Prostate gland (tissue), 2 donors: Measurements from ENCODE around the gene CXorf66. TPM values are rescaled to one million over a fixed set of nuclear protein-coding genes. Genes with fewer than 3 reads are reported as not detected.

Source experiments
- DNase-seq: peaks from one replicate; pipeline ENCODE4 v3.0.0-alpha.2; 2019; ENCODE audit warnings: low spot score
- H3K27ac ChIP-seq, 2 donors: fragments of 200-600 bp; sonication (generic); 2 replicates each; pipeline ENCODE4 v1.5.1; 2017 to 2019
- H3K27me3 ChIP-seq: fragments of 200-600 bp; sonication (generic); replicated peaks from 2 replicates; pipeline ENCODE4 v1.5.1; 2019; ENCODE audit not compliant: insufficient read depth
- H3K36me3 ChIP-seq, 2 donors: fragments of 200-600 bp; sonication (generic); 1 replicate in 1 of 2; 2 replicates in 1 of 2; pipeline versions ENCODE4 v1.5.1 to v1.8.1; 2017 to 2019
- H3K4me1 ChIP-seq: fragments of 200-600 bp; sonication (generic); replicated peaks from 2 replicates; pipeline ENCODE4 v1.5.1; 2019
- H3K4me3 ChIP-seq, 2 donors: fragments of 200-600 bp; sonication (generic); 2 replicates each; pipeline ENCODE4 v1.5.1; 2017 to 2019
- H3K9me3 ChIP-seq: fragments of 200-600 bp; sonication (generic); 2 replicates; pipeline ENCODE4 v1.5.1; 2017
- CTCF ChIP-seq, 4 experiments: fragments of 200-600 bp in 2 of 4; fragments of 450-650 bp in 2 of 4; sonication (generic) in 2 of 4; IDR thresholded peaks; 1 replicate in 3 of 4; 2 replicates in 1 of 4; pipeline ENCODE4 v1.5.1; 2016 to 2019; ENCODE audit warnings: antibody characterized with exemption in 4 of 4, mild to moderate bottlenecking in 2 of 4, moderate library complexity in 2 of 4
- POLR2A ChIP-seq: fragments of 450-650 bp; IDR thresholded peaks from one replicate; pipeline ENCODE4 v1.6.1; 2016; ENCODE audit warnings: antibody characterized with exemption, mild to moderate bottlenecking
- POLR2AphosphoS5 ChIP-seq: sonication (generic); formaldehyde crosslinking; IDR thresholded peaks from one replicate; pipeline ENCODE4 v1.6.1; 2017; ENCODE audit warnings: antibody characterized with exemption
- WGBS: methylation state at CpG from one replicate; pipeline ENCODE4 v1.1.5; 2018; 5-methylcytosine and 5-hydroxymethylcytosine counted together
- intact Hi-C: fragments of 100-400 bp; cut with DNase I; formaldehyde crosslinking; loops from one replicate; pipeline ENCODE4 v1.14.2; 2022
- microRNA counts, 2 donors: library from miRNA; unstranded; fragments of <30 nt; microRNA quantifications; one replicate each; lab custom pipeline; 2016 to 2017
- microRNA-seq: library from miRNA; unstranded; fragments of <30 nt; microRNA quantifications from one replicate; pipeline ENCODE4, GENCODE V29; 2016
- small RNA-seq, 2 donors: library from RNA; depleted of rRNA; stranded (forward); fragments of <200 nt; gene quantifications; one replicate each; pipeline ENCODE3, GENCODE V24; 2016
- total RNA-seq, 2 donors: library from RNA; depleted of rRNA; stranded (reverse); fragments of >200 nt; gene quantifications; one replicate each; pipeline ENCODE4 v1.1.0, GENCODE V29; 2016

The CXorf66 gene
- total RNA-seq, 2 donors from 2014 or later, result 0.45 TPM; not detected in 1

- intact Hi-C loops, result no loop called here
- DNase-seq, result no peak
- Histone ChIP-seq H3K4me1 (no peaks in the 10 kb centered on the region), H3K4me3 (no peak overlapping the region), H3K9me3 (no peaks in the 10 kb centered on the region), H3K27me3 (no peaks in the 10 kb centered on the region), H3K27ac (no peak overlapping the region), H3K36me3 (no peaks in the 10 kb centered on the region)
- TF ChIP-seq POLR2AphosphoS5 (no peak), CTCF (IDR thresholded peaks at IDR 0.05) (no peak)
- 42% methylated on average over 3 of the region's 3 CpGs for WGBS
Observed at GRCh38 chrX:139909712-139910111, 55.6 kb downstream of the CXorf66 start.

DNA sequence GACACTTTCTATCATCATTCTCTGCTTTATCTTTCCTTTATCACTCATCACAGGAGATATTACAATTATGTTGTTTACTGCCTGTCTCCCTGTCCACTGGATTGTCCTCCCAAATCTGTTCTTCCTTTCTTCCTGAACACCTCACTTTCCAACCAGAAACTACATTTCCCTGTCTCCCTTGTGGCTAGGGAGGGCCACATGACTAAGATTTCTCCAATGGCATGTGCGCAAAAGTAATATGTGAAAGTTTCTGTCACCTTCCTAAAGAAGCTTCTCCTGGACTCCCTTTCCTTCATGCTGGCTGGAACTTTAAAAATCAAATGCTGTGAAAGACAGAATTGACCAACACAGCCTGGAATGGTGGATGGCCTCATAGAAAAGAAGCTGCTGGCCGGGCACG lies 58.2 kb downstream of the CXorf66 start:
- WGBS, result 100% methylated on average over 1 of the region's 3 CpGs
- Histone ChIP-seq H3K27me3 (no peaks in the 10 kb centered on the region), H3K9me3 (no peaks in the 10 kb centered on the region), H3K36me3 (no peaks in the 10 kb centered on the region), H3K27ac (no peak overlapping the region), H3K4me1 (no peaks in the 10 kb centered on the region), H3K4me3 (no peak overlapping the region)
- TF ChIP-seq POLR2AphosphoS5, result no peak
- TF ChIP-seq POLR2A, result no peak
- TF ChIP-seq CTCF (IDR thresholded peaks at IDR 0.05), result no peak
- DNase-seq, result no peak
- intact Hi-C loops, result no loop called here

- H3K4me1 ChIP-seq, result no peaks in the 10 kb centered on the region
- H3K27me3 ChIP-seq, result no peaks in the 10 kb centered on the region
- no peaks in the 10 kb centered on the region for H3K9me3 ChIP-seq
- H3K27ac ChIP-seq, result no peak overlapping the region
- DNase-seq, result no peak
- intact Hi-C loops, result no loop called here
- no peak overlapping the region for H3K4me3 ChIP-seq
- TF ChIP-seq POLR2A, result no peak
- TF ChIP-seq CTCF (IDR thresholded peaks at IDR 0.05), result no peak
- TF ChIP-seq POLR2AphosphoS5, result no peak
- H3K36me3 ChIP-seq, result no peaks in the 10 kb centered on the region
- whole genome bisulfite sequencing, result 93% methylated on average over 2 of the region's 2 CpGs
Observed at GRCh38 chrX:139905743-139906142, 59.6 kb downstream of the CXorf66 start.

MicroRNA genes within 50 kb of the gene (microRNA counts, 767-probe panel; counts per million panel counts)
- 1,935 to 2,860 counts per million in 2 donors for microRNA hsa-miR-505-3p (lab: Ali Mortazavi, UCI)

Small RNA genes within 50 kb of the gene (microRNA-seq; reads per million reads assigned to microRNA genes)
- gene MIR505, result 256 reads per million, percentile 80 among the genes with 10 or more reads in this experiment

Small RNA genes within 50 kb of the gene (small RNA-seq; reads per million reads assigned to genes)
- gene MIR505 (3.5 to 6.0 reads per million in 2 donors), gene RF00425 (0 reads per million in 2 donors)

Other genes with a start within 250 kb of the CXorf66 start
- 10 to 100 TPM; 23.2 to 28.3 TPM for gene ATP11C, start 32.5 kb downstream of the CXorf66 start, total RNA-seq